ENCODE results near the gene PARP15.

- TF ChIP-seq CTCF (IDR thresholded peaks at IDR 0.05) (no peak), POLR2A (IDR thresholded peaks at IDR 0.05) (no peak)
Observed at GRCh38 chr3:122619040-122619439, 41.6 kb downstream of the PARP15 start.
